KMS-11 (cell line): ENCODE data around the gene EPHB2.

Experiments
- H2AFZ ChIP-seq: fragments of 200-600 bp; sonication (generic); 2 replicates; pipeline ENCODE4 v1.6.1; 2016; ENCODE audit warnings: antibody characterized with exemption, mixed run types, low read depth
- H3K27ac ChIP-seq: fragments of 200-600 bp; sonication (generic); 2 replicates; pipeline ENCODE4 v1.6.1; 2016; ENCODE audit warnings: mild to moderate bottlenecking, mixed run types
- H3K27me3 ChIP-seq: fragments of 200-600 bp; sonication (generic); 2 replicates; pipeline ENCODE4 v1.6.1; 2017; ENCODE audit warnings: mild to moderate bottlenecking, low read depth, mixed run types, moderate library complexity; ENCODE audit not compliant: insufficient read depth
- H3K36me3 ChIP-seq: fragments of 200-600 bp; sonication (generic); 2 replicates; pipeline ENCODE4 v1.6.1; 2017; ENCODE audit warnings: mild to moderate bottlenecking, mixed run types; ENCODE audit not compliant: insufficient read depth
- H3K4me1 ChIP-seq: fragments of 200-600 bp; sonication (generic); 2 replicates; pipeline ENCODE4 v1.6.1; 2016; ENCODE audit warnings: mild to moderate bottlenecking, low read depth, mixed run types; ENCODE audit not compliant: poor library complexity, severe bottlenecking
- H3K4me2 ChIP-seq: fragments of 200-600 bp; sonication (generic); 2 replicates; pipeline ENCODE4 v1.7.0; 2016; ENCODE audit warnings: mild to moderate bottlenecking, mixed run types
- H3K4me3 ChIP-seq: fragments of 200-600 bp; sonication (generic); IDR thresholded peaks from 2 replicates; pipeline ENCODE4 v1.6.1; 2017; ENCODE audit warnings: low read depth, low read length, mixed read lengths; ENCODE audit not compliant: insufficient read depth
- H3K79me2 ChIP-seq: fragments of 200-600 bp; sonication (generic); 2 replicates; pipeline ENCODE4 v1.6.1; 2016; ENCODE audit warnings: low read depth, mixed run types; ENCODE audit not compliant: insufficient read depth
- H3K9ac ChIP-seq: fragments of 200-600 bp; sonication (generic); 2 replicates; pipeline ENCODE4 v1.6.1; 2016; ENCODE audit warnings: mild to moderate bottlenecking, mixed run types
- H4K20me1 ChIP-seq: fragments of 200-600 bp; sonication (generic); 2 replicates; pipeline ENCODE4 v1.6.1; 2016; ENCODE audit warnings: mild to moderate bottlenecking, mixed run types; ENCODE audit not compliant: insufficient read depth
- TF ChIP-seq, protein P1 (sequence below): fragments of 200-600 bp; sonication (generic); conservative IDR thresholded peaks from 2 replicates; pipeline ENCODE4 v1.6.1; 2017; ENCODE audit warnings: low read depth, mild to moderate bottlenecking, antibody characterized with exemption, low read length, moderate library complexity, mixed read lengths

Gene EPHB2

GRCh38 chr1:22787636-22788035 lies 77.0 kb downstream of the EPHB2 start:
- Histone ChIP-seq H2AFZ (no peak overlapping the region), H3K27ac (no peak overlapping the region), H3K4me1 (no peaks in the 10 kb centered on the region), H4K20me1 (no peaks in the 10 kb centered on the region), H3K36me3 (no peaks in the 10 kb centered on the region), H3K9ac (no peak overlapping the region), H3K4me3 (no peak overlapping the region), H3K4me2 (no peak overlapping the region), H3K79me2 (no peaks in the 10 kb centered on the region), H3K27me3 (peaks cover 51% of the 10 kb centered on the region; the same call in 1 of the 2 replicates)
- TF ChIP-seq, protein P1, sequence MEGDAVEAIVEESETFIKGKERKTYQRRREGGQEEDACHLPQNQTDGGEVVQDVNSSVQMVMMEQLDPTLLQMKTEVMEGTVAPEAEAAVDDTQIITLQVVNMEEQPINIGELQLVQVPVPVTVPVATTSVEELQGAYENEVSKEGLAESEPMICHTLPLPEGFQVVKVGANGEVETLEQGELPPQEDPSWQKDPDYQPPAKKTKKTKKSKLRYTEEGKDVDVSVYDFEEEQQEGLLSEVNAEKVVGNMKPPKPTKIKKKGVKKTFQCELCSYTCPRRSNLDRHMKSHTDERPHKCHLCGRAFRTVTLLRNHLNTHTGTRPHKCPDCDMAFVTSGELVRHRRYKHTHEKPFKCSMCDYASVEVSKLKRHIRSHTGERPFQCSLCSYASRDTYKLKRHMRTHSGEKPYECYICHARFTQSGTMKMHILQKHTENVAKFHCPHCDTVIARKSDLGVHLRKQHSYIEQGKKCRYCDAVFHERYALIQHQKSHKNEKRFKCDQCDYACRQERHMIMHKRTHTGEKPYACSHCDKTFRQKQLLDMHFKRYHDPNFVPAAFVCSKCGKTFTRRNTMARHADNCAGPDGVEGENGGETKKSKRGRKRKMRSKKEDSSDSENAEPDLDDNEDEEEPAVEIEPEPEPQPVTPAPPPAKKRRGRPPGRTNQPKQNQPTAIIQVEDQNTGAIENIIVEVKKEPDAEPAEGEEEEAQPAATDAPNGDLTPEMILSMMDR, result no peak

- H3K4me2 ChIP-seq, result no peak overlapping the region
- no peak overlapping the region for H3K27ac ChIP-seq
- no peak overlapping the region for H2AFZ ChIP-seq
- H4K20me1 ChIP-seq, result no peaks in the 10 kb centered on the region
- no peak overlapping the region for H3K4me3 ChIP-seq
- H3K9ac ChIP-seq, result no peak overlapping the region
- no peaks in the 10 kb centered on the region for H3K36me3 ChIP-seq
- no peaks in the 10 kb centered on the region for H3K79me2 ChIP-seq
- peaks cover 52% of the 10 kb centered on the region; the same call in 1 of the 2 replicates for H3K27me3 ChIP-seq
- H3K4me1 ChIP-seq, result no peaks in the 10 kb centered on the region
- TF ChIP-seq, protein P1, result no peak
Observed at GRCh38 chr1:22788254-22788661, 77.6 kb downstream of the EPHB2 start.

DNA sequence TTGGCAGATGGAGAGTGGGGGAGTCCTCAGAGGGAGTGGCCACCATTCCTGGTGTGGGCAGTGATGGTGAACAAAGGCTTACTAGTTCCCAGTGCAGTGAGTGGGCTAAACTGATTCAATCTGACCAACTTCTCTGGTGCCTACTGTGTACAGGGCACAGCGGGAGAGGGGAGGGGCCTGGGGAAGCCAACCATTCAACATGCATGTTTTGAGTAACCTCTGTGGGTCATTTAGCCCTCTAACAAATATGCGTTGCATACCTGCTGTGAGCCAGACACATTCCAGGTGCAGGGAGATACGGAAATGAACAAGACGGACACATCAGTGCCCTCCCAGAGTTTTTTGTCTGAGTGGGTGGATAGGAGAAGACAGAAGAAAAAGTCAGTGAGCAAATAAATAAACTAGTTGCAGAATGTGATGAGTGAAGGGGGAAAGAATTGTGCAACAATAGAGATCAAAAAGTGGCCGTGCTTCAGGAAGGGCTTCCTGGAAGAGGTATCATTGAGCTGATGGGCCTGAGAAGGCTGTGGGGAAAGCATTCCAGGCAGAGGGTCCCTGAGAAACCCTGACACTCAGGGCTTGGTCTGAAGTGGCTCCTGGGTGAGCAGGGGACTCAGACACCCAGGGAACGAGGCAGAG lies 78.8 kb downstream of the EPHB2 start:
- Histone ChIP-seq H3K36me3 (no peaks in the 10 kb centered on the region), H2AFZ (no peak overlapping the region), H3K4me1 (no peaks in the 10 kb centered on the region), H3K4me2 (no peak overlapping the region), H4K20me1 (no peaks in the 10 kb centered on the region), H3K27me3 (peaks cover 54% of the 10 kb centered on the region; the same call in 1 of the 2 replicates), H3K79me2 (no peaks in the 10 kb centered on the region), H3K9ac (no peak overlapping the region), H3K27ac (no peak overlapping the region), H3K4me3 (no peak overlapping the region)
- TF ChIP-seq, protein P1, result no peak

- H3K9ac ChIP-seq, result no peak overlapping the region
- no peak overlapping the region for H3K4me3 ChIP-seq
- H2AFZ ChIP-seq, result no peak overlapping the region
- H3K36me3 ChIP-seq, result no peaks in the 10 kb centered on the region
- H3K4me1 ChIP-seq, result no peaks in the 10 kb centered on the region
- no peaks in the 10 kb centered on the region for H4K20me1 ChIP-seq
- peaks cover 56% of the 10 kb centered on the region; the same call in 1 of the 2 replicates for H3K27me3 ChIP-seq
- H3K4me2 ChIP-seq, result no peak overlapping the region
- no peaks in the 10 kb centered on the region for H3K79me2 ChIP-seq
- TF ChIP-seq, protein P1, result no peak
- H3K27ac ChIP-seq, result no peak overlapping the region
Observed at GRCh38 chr1:22790232-22791008, 79.8 kb downstream of the EPHB2 start.
